Thyroid gland (tissue), 4 donors: ENCODE measurements around the gene CCR2.

Experiments used
- CTCF ChIP-seq, 6 experiments: fragments of 200-600 bp in 3 of 6; fragments of 450-650 bp in 3 of 6; sonication (generic) in 3 of 6; IDR thresholded peaks; one replicate each; pipeline ENCODE4 v1.5.1; 2016 to 2019; ENCODE audit warnings: antibody characterized with exemption in 6 of 6, mild to moderate bottlenecking in 2 of 6, inconsistent platforms in 1 of 6, moderate library complexity in 1 of 6
- POLR2A ChIP-seq, 2 donors: fragments of 450-650 bp; IDR thresholded peaks; one replicate each; pipeline ENCODE4 v1.6.1; 2017; ENCODE audit warnings: antibody characterized with exemption in 2 of 2, mild to moderate bottlenecking in 2 of 2, moderate library complexity in 1 of 2

GRCh38 chr3:46370839-46371518, 17.1 kb downstream of the CCR2 start, which contains the start of gene CCR5:
- no peak for TF ChIP-seq POLR2A (IDR thresholded peaks at IDR 0.05)
- TF ChIP-seq CTCF (IDR thresholded peaks at IDR 0.05), result no peak
